Erythroblast (primary cell): ENCODE data around the gene TADA2A.

Experiments
- GATA1 ChIP-seq: IDR thresholded peaks from 2 replicates; pipeline ENCODE4 v1.6.1; 2011; ENCODE audit warnings: low read depth, mild to moderate bottlenecking, control low read depth, low read length, moderate library complexity
- POLR2A ChIP-seq: IDR thresholded peaks from 2 replicates; pipeline ENCODE4 v1.6.1; 2011; ENCODE audit warnings: mild to moderate bottlenecking, low read length

DNA sequence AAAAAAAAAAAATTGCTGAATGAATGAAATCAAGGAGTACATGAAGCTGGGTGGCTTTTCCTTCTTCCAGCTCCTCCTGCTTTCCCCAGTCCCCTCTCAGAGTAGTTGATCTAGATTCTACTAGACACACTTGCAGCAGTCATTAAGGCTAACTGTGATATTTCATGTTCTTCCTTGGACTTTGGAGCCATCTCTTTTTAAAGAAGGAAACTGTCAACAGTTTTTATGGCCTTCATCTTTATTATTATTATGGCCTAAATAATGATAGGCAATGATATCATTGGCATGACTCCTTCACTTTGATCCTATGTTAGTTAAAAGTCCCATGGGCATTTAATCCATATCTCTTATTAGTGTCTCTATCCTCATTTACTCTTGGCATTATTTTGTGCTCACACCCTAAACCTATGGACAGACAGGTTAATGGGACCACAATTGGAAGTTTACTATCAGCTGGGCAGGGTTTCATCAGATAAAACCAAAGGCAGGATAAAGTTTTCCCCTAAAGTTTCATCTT, 21.2 kb upstream of the TADA2A start:
- TF ChIP-seq POLR2A (no peak), GATA1 (no peak)
